DOHH2 (cell line): Measurements from ENCODE around the gene OR56B4.

Experiments
- CTCF ChIP-seq: fragments of 200-600 bp; sonication (generic); IDR thresholded peaks from one replicate; pipeline ENCODE4 v1.5.1; 2014; ENCODE audit warnings: antibody characterized with exemption, mild to moderate bottlenecking, low read depth, low read length; ENCODE audit not compliant: poor library complexity, severe bottlenecking
- EZH2phosphoT487 ChIP-seq: fragments of 200-600 bp; sonication (generic); IDR thresholded peaks from 2 replicates; pipeline ENCODE4 v1.6.1; 2017; ENCODE audit warnings: borderline replicate concordance, mild to moderate bottlenecking, antibody characterized with exemption, low read length, moderate library complexity, mixed read lengths

DNA sequence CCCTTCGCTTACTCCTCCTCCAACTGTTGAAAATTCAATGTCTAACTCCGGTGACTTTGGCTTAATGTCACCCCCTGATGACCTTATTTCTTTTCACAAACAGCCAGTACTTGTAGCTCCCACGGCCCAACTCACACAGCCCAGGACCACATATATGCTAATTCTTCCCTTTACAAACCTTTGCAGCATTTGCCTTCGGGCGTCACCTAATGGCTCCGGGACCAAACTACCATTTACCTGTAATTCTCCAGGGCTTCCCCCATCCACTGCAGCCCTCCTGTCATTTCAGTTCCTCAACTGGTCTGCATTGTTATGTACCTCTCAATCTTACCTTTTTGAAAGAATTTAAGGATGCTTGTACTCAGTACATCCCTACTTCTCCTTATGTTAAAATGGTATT lies 29.8 kb upstream of the OR56B4 start:
- TF ChIP-seq CTCF (no peak), EZH2phosphoT487 (no peak)
